T-helper 17 cell (primary cell): ENCODE data around the gene COG1. TPM values are rescaled to one million over a fixed set of nuclear protein-coding genes. Genes with fewer than 3 reads are reported as not detected.
A peak's percentile ranks its signal among the peaks of the same experiment; 100 is the strongest.

Experiments used
- ATAC-seq: fragments of 150-1000 bp; cut with Tn5 transposase; 2 replicates; pipeline ENCODE4 v1.10.0; 2021; ENCODE audit warnings: mild to moderate bottlenecking, moderate library complexity
- DNase-seq, 3 donors: peaks; one replicate each; pipeline versions ENCODE4 v3.0.0 to v3.0.0-alpha.2; 2020 to 2021
- H3K9me3 ChIP-seq: one replicate; pipeline ENCODE4 v1.7.0; 2013; ENCODE audit warnings: low read length, mild to moderate bottlenecking; ENCODE audit not compliant: control insufficient read depth, poor library complexity, severe bottlenecking
- H3K27ac Mint-ChIP-seq: one replicate; pipeline ENCODE4 v1.8.0; 2022; ENCODE audit warnings: mild to moderate bottlenecking, moderate library complexity, mixed read lengths
- H3K27me3 Mint-ChIP-seq: one replicate; pipeline ENCODE4 v1.8.0; 2022; ENCODE audit warnings: mixed read lengths
- H3K36me3 Mint-ChIP-seq: one replicate; pipeline ENCODE4 v1.8.0; 2022; ENCODE audit warnings: low read depth, mixed read lengths
- H3K4me1 Mint-ChIP-seq: one replicate; pipeline ENCODE4 v1.8.0; 2022; ENCODE audit warnings: mild to moderate bottlenecking, mixed read lengths
- H3K4me3 Mint-ChIP-seq: one replicate; pipeline ENCODE4 v1.8.0; 2022; ENCODE audit warnings: mild to moderate bottlenecking, moderate library complexity, mixed read lengths
- total RNA-seq, 4 donors: library from RNA in 2 of 4; stranded (reverse) in 2 of 4; gene quantifications; one replicate each; pipeline ENCODE4 v1.2.3 and lab custom pipeline; 2022 to 2026

The COG1 gene
- total RNA-seq, 2 donors from 2014 or later, result 64.4 to 70.0 TPM

DNA sequence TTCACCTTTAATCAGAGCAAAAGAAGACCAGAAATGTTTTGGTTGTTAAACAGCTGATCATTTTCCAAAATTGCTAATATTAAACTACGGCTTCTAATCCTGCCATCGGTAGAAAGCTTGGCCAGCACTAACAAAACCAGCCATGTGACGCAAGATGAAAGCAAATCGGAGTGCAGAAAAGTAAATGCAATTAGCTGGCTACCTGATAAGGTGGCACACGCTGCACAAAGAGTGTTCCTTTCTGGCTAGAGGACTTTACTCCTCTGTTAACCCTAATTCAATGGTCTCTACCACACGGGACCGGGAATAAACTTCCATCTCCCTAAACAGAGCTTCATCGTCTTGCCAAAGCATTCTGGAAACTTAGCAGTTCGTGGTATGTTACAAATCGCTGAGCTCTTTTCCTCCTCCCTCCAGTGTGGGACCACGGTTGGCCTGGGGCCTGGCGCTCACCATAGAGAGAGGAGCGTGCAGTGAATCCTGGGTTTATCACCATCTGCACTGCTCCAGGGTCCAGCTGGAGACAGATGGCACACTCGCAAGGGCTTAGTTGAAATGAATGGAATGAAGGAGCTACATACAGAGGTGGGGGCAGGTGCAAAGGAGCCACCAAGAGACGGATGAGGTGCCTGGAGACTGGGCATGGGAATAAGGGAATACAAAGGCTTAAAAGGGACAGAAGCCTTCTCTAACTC is 10.1 kb upstream of the COG1 start:
- H3K36me3 Mint-ChIP-seq, result no peaks in the 10 kb centered on the region
- no peaks in the 10 kb centered on the region for H3K9me3 ChIP-seq
- no peak for ATAC-seq
- peaks cover 2% of the 10 kb centered on the region for H3K4me1 Mint-ChIP-seq
- no peaks in the 10 kb centered on the region for H3K27me3 Mint-ChIP-seq
- no peak for DNase-seq
- no peak overlapping the region for H3K27ac Mint-ChIP-seq
- H3K4me3 Mint-ChIP-seq, result no peak overlapping the region

DNA sequence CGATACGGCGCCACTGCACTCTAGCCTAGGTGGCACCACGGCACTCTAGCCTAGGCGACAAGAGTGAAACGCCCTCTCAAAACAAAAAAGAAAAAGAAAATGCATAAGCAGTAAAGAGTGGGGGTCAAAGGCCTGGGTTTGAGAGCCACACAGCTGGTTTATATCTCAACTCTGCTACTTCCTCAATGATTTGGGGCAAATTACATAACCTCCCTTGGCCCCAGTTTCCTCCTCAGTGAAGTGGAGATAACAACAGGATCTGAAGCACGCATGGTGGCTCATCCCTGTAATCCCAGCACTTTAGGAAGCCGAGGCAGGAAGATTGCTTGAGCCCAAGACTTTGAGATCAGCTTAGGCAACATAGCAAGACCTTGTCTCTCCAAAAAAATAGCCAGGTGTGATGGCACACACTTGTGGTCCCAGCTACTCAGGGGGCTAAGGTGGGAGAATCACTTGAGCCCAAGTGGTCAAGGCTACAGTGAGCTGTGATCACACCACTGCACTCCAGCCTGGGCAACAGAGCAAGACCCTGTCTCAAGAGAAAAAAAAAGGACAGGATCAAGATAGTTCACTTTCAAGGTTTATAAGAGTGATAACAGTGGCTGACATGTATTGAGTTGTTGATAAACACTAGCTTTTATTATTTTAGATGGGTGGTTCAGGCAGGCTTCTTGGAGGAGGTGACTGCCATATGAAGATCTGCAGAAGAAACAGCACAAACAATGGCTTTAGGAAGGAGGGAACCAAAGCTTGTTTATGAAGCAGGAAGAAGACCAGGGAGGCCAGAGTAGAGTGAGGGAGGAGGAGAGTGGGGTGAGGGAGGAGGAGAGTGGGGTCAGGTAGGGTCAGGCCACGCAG is 8.5 kb upstream of the COG1 start:
- no peaks in the 10 kb centered on the region for H3K36me3 Mint-ChIP-seq
- H3K4me3 Mint-ChIP-seq, result no peak overlapping the region
- H3K9me3 ChIP-seq, result no peaks in the 10 kb centered on the region
- peaks cover 2% of the 10 kb centered on the region for H3K4me1 Mint-ChIP-seq
- H3K27me3 Mint-ChIP-seq, result no peaks in the 10 kb centered on the region
- no peak overlapping the region for H3K27ac Mint-ChIP-seq
- DNase-seq (no peak), ATAC-seq (no peak)

DNA sequence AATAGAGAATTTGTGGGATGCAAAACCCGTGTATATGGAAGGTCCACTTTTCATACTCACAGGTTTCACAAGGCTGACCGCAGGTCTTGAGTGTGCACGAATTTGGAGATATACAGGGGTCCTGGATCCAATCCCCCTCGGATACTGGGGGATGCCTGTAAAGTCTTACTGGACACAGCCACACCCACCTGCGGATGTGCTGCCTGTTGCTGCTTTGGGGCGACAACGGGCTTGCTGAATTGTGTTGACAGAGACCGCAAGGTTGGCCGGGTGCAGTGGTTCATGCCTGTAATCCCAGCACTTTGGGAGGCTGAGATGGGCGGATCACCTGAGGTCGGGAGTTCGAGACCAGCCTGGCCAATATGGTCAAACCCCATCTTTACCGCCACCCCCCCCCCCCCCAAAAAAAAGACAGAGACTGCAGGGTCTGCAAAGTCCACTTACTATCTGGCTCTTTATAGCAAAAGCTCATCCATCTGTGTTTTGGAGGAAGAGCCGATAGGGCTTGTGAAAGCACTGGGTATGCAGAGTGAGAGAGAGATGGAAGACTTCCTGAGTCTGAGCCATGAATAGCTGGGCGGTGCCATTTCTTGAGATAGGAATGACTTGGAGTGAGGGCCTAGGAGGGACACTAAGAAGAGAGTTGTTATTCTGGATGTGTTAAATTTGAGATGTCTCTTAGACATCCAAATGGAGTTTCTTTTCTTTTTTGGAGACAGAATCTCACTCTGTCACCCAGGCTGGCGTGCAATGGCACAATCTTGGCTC is 6.4 kb upstream of the COG1 start:
- no peak for DNase-seq
- Mint-ChIP-seq H3K27ac (no peak overlapping the region), H3K4me1 (peaks cover 7% of the 10 kb centered on the region), H3K27me3 (no peaks in the 10 kb centered on the region), H3K36me3 (no peaks in the 10 kb centered on the region), H3K4me3 (no peak overlapping the region)
- no peak for ATAC-seq
- no peaks in the 10 kb centered on the region for H3K9me3 ChIP-seq

DNA sequence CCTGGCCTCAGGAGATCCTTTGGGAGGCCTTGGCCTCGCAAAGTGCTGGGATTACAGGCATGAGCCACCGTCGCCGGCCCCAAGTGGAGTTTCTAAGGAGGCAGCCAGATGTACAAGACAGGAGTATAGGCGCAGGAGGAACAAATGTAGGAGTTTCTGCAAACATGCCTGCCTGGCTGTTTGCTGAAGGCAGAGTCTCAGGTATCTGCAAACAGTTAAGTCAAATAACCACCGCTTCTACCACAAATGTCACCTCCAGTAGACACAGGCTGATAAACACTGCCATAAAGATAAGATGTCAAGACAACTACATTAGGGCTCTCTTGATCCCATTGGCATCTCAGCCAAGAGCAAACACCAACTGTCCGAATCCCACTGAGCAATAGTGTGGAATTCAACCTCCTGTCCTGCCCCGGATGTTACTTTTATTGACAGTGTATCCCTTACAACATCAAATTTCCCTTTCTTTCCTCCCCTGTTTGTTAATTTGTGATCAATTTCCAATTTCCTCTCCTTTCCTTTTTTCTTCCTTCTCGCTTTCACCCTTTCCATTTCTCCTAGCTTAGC is 5.6 kb upstream of the COG1 start:
- H3K36me3 Mint-ChIP-seq, result no peaks in the 10 kb centered on the region
- H3K9me3 ChIP-seq, result no peaks in the 10 kb centered on the region
- no peak overlapping the region for H3K27ac Mint-ChIP-seq
- DNase-seq (no peak), ATAC-seq (no peak)
- H3K4me1 Mint-ChIP-seq, result peaks cover 11% of the 10 kb centered on the region
- no peaks in the 10 kb centered on the region for H3K27me3 Mint-ChIP-seq
- H3K4me3 Mint-ChIP-seq, result no peak overlapping the region

DNA sequence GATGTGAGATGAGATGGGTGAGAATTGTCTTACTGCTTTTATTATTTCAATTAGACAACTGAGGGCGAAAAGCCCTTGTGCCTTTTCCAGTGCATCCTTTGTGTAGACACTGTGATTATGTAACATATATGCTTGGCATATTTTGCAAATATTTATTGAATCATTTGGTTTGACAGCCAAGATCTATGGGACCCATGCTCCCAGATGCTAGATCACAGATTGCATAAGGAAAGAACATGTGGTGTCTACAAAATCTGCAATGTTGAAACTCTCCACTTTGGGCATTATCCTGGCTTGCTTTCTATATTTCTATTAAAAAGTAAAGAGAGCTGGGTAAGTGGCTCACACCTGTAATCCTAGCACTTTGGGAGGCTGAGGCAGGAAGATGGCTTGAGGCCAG is 4.8 kb upstream of the COG1 start:
- Mint-ChIP-seq H3K27me3 (no peaks in the 10 kb centered on the region), H3K27ac (no peak overlapping the region), H3K36me3 (no peaks in the 10 kb centered on the region), H3K4me1 (peaks cover 9% of the 10 kb centered on the region), H3K4me3 (no peak overlapping the region)
- DNase-seq (no peak), ATAC-seq (no peak)
- no peaks in the 10 kb centered on the region for H3K9me3 ChIP-seq

DNA sequence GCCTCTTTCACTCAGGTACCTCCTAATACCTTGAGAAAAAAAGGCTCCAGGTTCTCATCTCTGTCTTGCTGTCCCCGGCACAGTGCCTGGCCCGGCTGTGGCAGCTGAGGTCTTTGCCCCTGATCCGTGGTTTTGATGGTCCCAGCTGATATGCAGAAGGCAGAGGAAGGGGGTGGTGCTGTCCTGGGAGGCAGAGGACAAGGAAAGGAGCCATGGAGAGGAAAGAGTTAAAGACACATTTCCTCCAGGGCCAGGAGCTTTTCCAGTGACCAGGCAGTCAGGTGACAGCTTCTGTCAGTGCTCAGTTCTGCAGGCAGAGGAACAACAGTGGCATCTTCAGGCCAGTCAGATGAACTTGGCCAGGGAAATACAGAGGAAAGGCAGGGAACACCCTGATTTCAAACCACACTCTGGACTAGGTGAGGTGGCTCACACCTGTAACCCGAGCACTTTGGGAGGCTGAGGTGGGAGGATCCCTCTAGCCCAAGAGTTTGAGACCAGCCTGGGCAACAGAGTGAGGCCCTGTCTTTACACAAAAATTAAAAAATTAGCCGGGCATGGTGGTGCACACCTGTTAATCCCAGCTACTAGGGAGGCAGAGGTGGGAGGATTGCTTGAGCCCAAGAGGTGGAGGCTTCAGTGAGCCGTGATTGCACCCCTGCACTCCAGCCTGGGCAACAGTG is 3.3 kb upstream of the COG1 start:
- peaks cover 17% of the 10 kb centered on the region for H3K4me1 Mint-ChIP-seq

DNA sequence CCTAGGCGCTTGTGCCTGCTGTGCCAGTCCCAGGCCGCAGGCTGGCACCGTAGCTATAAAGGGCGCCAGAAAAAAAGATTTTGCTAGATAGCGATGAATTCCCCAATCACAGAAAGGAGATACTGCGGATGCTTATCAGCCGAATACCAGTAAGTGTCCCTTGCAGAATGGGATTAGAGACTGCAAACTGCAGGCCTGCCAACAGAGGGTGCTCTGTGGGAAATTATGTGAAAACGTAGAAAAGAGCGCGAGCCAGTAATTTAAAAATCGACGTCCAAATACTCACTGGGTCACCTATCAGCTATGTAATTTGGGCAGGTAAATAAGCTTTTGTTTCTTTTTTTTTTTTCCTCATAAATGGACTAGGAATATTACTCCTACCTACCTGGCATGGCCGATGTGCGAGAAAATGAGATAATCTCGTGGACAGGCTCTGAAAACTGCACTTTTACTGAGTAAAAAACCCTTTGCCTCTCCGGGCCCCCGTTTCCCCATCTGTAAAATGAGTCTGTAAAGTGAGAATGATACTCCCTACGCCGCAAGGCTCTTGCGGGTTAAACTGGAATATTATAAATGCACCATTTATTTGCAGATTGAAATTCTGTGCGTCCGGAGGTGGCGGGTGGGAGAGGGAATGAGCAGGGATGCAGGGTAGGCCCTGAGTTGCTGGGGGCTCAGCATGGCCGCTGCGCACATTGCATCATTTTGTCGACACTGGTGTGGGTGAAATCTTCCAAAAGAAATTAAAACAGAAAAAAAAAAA is 1.2 kb upstream of the COG1 start:
- H3K27ac Mint-ChIP-seq, result no peak overlapping the region
- peak overlapping the region; percentile 91 for H3K4me3 Mint-ChIP-seq
- H3K9me3 ChIP-seq, result no peaks in the 10 kb centered on the region
- ATAC-seq, result peak; percentile 44
- peaks cover 22% of the 10 kb centered on the region for H3K4me1 Mint-ChIP-seq
- no peaks in the 10 kb centered on the region for H3K27me3 Mint-ChIP-seq
- H3K36me3 Mint-ChIP-seq, result peaks cover 4% of the 10 kb centered on the region
- DNase-seq, result peak; percentile 36 to 53 (median 41)

More for the DNA sequence above, 3.3 kb upstream of the COG1 start:
- no peaks in the 10 kb centered on the region for H3K36me3 Mint-ChIP-seq
- H3K27me3 Mint-ChIP-seq, result no peaks in the 10 kb centered on the region
- no peak overlapping the region for H3K4me3 Mint-ChIP-seq
- H3K9me3 ChIP-seq, result no peaks in the 10 kb centered on the region
- no peak overlapping the region for H3K27ac Mint-ChIP-seq
- ATAC-seq (no peak), DNase-seq (no peak)

DNA sequence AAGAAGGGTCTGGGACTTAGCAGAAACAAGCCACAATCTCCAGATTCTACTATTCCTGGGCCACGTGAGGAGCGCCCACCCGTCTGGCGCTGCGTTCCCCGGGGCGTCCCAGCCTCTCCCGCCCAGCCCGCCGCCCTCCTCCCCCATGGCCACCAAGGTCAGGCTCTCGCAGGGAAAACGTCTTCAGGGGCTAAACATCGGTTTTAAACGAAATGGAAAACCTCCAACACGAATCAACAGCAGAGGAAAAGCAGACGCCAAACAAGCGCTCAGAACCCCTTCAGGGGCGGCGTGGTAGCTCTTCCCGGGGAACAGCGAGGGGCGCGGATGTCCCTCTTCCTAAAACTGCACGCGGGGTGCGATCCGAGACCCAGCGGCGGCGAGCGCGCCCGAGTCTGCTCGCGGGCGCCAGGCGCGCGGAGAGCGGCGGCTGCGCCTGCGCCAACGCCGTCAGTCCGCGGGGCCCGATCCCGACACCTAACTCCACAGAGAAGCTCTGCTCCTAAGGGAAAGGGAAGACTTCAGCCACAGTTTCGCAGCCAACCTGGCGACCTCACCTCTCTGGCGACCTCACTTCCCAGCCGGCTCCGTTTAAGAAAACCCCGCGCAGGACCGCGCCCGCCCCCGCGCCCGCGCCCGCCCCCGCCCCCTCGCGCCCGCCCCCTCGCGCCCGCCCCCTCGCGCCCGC is 505 bp upstream of the COG1 start:
- Mint-ChIP-seq H3K4me1 (peaks cover 24% of the 10 kb centered on the region), H3K4me3 (peak overlapping the region; percentile 91), H3K36me3 (peaks cover 4% of the 10 kb centered on the region), H3K27me3 (no peaks in the 10 kb centered on the region), H3K27ac (no peak overlapping the region)
- ATAC-seq (peak; percentile 77), DNase-seq (peak; percentile 43 to 59 (median 55))
- H3K9me3 ChIP-seq, result no peaks in the 10 kb centered on the region

DNA sequence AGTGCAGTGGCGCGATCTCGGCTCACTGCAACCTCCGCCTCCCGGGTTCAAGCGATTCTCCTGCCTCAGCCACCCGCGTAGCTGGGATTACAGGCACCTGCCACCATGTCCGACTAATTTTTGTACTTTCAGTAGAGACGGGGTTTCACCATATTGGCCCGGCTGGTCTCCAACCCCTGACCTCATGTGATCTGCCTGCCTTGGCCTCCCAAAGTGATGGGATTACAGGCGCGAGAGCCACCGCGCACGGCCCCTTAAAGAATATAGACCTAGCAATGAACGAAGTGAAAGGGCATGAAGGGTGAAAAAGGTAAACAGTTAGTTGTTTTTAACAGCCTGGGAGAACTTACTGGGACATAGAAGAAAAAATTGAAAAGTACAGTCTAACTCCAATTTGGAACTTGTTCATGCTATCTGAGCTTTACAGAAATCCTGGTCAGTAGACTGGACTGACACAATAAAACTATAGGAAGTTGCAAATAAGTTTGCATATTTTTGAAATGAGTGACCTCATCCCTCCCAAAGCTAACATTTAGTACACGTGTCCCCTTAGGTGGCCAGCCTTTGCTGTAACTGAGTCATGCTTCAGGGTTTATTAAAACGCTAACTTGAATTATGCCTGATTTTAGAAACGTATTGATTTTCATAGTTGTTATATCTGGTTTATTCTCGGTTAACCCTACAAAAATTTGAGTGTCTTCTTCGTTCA is 1.8 kb downstream of the COG1 start:
- ATAC-seq (no peak), DNase-seq (no peak)
- H3K36me3 Mint-ChIP-seq, result peaks cover 11% of the 10 kb centered on the region
- H3K27ac Mint-ChIP-seq, result no peak overlapping the region
- no peaks in the 10 kb centered on the region for H3K27me3 Mint-ChIP-seq
- peaks cover 32% of the 10 kb centered on the region for H3K4me1 Mint-ChIP-seq
- H3K9me3 ChIP-seq, result no peaks in the 10 kb centered on the region
- H3K4me3 Mint-ChIP-seq, result peak overlapping the region; percentile 79

DNA sequence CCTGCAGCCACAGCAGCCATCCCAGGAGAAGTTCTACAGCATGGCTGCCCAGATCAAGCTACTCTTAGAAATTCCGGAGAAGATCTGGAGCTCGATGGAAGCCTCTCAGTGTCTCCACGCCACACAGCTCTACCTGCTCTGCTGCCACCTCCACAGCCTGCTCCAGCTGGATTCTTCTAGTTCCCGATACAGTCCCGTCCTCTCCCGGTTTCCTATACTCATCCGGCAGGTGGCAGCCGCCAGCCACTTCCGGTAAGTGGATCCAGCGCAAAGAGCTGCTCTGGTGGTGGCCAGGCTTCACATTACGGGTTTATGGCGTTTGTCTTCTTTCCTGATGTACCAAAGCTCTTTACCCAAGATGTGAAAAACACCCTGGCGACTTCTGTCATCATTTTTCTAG is 3.6 kb downstream of the COG1 start:
- Mint-ChIP-seq H3K36me3 (peaks cover 11% of the 10 kb centered on the region), H3K4me3 (no peak overlapping the region), H3K4me1 (peaks cover 30% of the 10 kb centered on the region), H3K27ac (peak overlapping the region; percentile 11), H3K27me3 (no peaks in the 10 kb centered on the region)
- no peak for DNase-seq
- no peaks in the 10 kb centered on the region for H3K9me3 ChIP-seq
- no peak for ATAC-seq

DNA sequence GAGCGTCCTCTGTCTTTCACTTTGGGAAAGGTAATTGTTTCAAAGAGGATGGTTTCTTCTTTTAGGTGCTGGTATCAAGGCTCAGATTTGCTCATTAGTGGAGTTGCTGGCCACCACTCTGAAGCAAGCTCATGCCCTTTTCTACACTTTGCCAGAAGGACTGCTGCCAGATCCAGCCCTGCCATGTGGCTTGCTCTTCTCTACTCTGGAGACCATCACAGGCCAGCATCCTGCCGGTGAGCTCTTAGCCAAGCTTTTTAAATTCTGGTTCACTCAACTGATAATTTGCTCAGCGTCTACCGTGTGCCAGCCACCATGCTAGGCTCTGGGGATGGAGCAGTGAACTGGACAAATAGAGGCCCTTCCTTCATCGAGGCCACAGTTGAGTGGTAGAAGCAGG is 4.3 kb downstream of the COG1 start:
- ATAC-seq, result no peak
- H3K27ac Mint-ChIP-seq, result peak overlapping the region; percentile 11
- H3K9me3 ChIP-seq, result no peaks in the 10 kb centered on the region
- H3K27me3 Mint-ChIP-seq, result no peaks in the 10 kb centered on the region
- H3K36me3 Mint-ChIP-seq, result peaks cover 11% of the 10 kb centered on the region
- peaks cover 28% of the 10 kb centered on the region for H3K4me1 Mint-ChIP-seq
- DNase-seq, result no peak
- no peak overlapping the region for H3K4me3 Mint-ChIP-seq
